H1 (cell line): ENCODE data around the gene ASCL2. TPM values are rescaled to one million over a fixed set of nuclear protein-coding genes. Genes with fewer than 3 reads are reported as not detected.

Source experiments
- CTCF ChIA-PET: fragments of 300-600 bp; sonication (Branson Sonifier 250); formaldehyde crosslinking; loops from one replicate; lab custom pipeline; 2021; ENCODE audit not compliant: partially characterized antibody; lab: Charles Lee
- POLR2A ChIA-PET: fragments of 300-600 bp; sonication (Branson Sonifier 250); formaldehyde crosslinking; loops from one replicate; lab custom pipeline; 2021; ENCODE audit warnings: inconsistent platforms; ENCODE audit not compliant: partially characterized antibody; lab: Charles Lee
- DNase-seq, 2 experiments: peaks; one replicate each; pipeline versions ENCODE4 v3.0.0 to v3.0.0-alpha.2; 2010 to 2022; ENCODE audit warnings: low spot score in 2 of 2, low read depth in 1 of 2, mixed read lengths in 1 of 2
- FAIRE-seq: peaks from 2 replicates; lab custom pipeline; 2011; peaks lifted over from hg19 to GRCh38; lab: Jason Lieb, UNC
- H2AFZ ChIP-seq: 2 replicates; pipeline ENCODE4 v1.8.1; 2012; ENCODE audit warnings: low read length, inconsistent platforms
- H2AK5ac ChIP-seq: 2 replicates; pipeline ENCODE4 v1.6.1; 2013; ENCODE audit warnings: low read depth, low read length
- H2BK120ac ChIP-seq: replicated peaks from 2 replicates; pipeline ENCODE3; 2013; ENCODE audit warnings: low read depth, low read length, inconsistent platforms
- H2BK12ac ChIP-seq: 2 replicates; pipeline ENCODE4 v1.6.1; 2013; ENCODE audit warnings: low read depth, low read length
- H2BK15ac ChIP-seq: 2 replicates; pipeline ENCODE4 v1.6.1; 2013; ENCODE audit warnings: low read length
- H2BK20ac ChIP-seq: 2 replicates; pipeline ENCODE4 v1.6.1; 2013; ENCODE audit warnings: low read length
- H2BK5ac ChIP-seq: 2 replicates; pipeline ENCODE4 v1.6.1; 2013; ENCODE audit warnings: low read depth, low read length
- H3K14ac ChIP-seq: 2 replicates; pipeline ENCODE4 v1.6.1; 2013; ENCODE audit warnings: inconsistent platforms; ENCODE audit not compliant: insufficient read length
- H3K18ac ChIP-seq: 2 replicates; pipeline ENCODE4 v1.6.1; 2013; ENCODE audit warnings: low read length; ENCODE audit errors: extremely low read depth
- H3K23ac ChIP-seq: 2 replicates; pipeline ENCODE4 v1.6.1; 2013; ENCODE audit warnings: inconsistent platforms; ENCODE audit not compliant: insufficient read length
- H3K23me2 ChIP-seq: 2 replicates; pipeline ENCODE4 v1.6.1; 2013; ENCODE audit warnings: low read depth, low read length
- H3K27ac ChIP-seq: 2 replicates; pipeline ENCODE4 v1.6.1; 2011; ENCODE audit warnings: low read depth, low read length, inconsistent platforms
- H3K27me3 ChIP-seq, 4 experiments: replicated peaks in 1 of 4; 1 replicate in 1 of 4; 2 replicates in 3 of 4; pipeline versions ENCODE4 v1.6.1 to v1.8.1; 2011 to 2013; ENCODE audit warnings: low read length in 3 of 4, mild to moderate bottlenecking in 3 of 4, inconsistent platforms in 2 of 4, mixed read lengths in 2 of 4, moderate library complexity in 1 of 4; ENCODE audit not compliant: control insufficient read depth in 3 of 4, insufficient read depth in 3 of 4; ENCODE audit errors: extremely low read depth in 1 of 4
- H3K36me3 ChIP-seq, 4 experiments: 2 replicates each; pipeline versions ENCODE4 v1.6.1 to v1.8.1; 2011 to 2013; ENCODE audit warnings: mild to moderate bottlenecking in 4 of 4, low read length in 3 of 4, moderate library complexity in 2 of 4, control low read depth in 1 of 4, inconsistent platforms in 1 of 4; ENCODE audit not compliant: insufficient read depth in 4 of 4, control insufficient read depth in 2 of 4
- H3K4ac ChIP-seq: replicated peaks from 2 replicates; pipeline ENCODE3; 2013; ENCODE audit warnings: low read length, low read depth, mixed read lengths, inconsistent platforms; ENCODE audit not compliant: insufficient read length
- H3K4me1 ChIP-seq, 4 experiments: replicated peaks in 1 of 4; 1 replicate in 1 of 4; 2 replicates in 3 of 4; pipeline versions ENCODE4 v1.6.1 to v1.8.1; 2011 to 2013; ENCODE audit warnings: low read length in 3 of 4, inconsistent platforms in 2 of 4, mixed read lengths in 1 of 4; ENCODE audit not compliant: insufficient read depth in 4 of 4, control insufficient read depth in 3 of 4
- H3K4me2 ChIP-seq, 2 experiments: 2 replicates each; pipeline versions ENCODE4 v1.6.1 to v1.8.1; 2011 to 2013; ENCODE audit warnings: low read depth in 2 of 2, low read length in 2 of 2, control low read depth in 1 of 2, inconsistent platforms in 1 of 2, mild to moderate bottlenecking in 1 of 2; ENCODE audit not compliant: insufficient read depth in 1 of 2
- H3K4me3 ChIP-seq, 4 experiments: fragments of 200-600, 300-600 bp in 1 of 4; sonication (generic), shearing (Covaris generic), sonication (Bioruptor Twin) in 1 of 4; 2 replicates each; pipeline versions ENCODE4 v1.5.1 to v1.8.1; 2011 to 2016; ENCODE audit warnings: low read length in 4 of 4, low read depth in 3 of 4, control low read depth in 2 of 4, inconsistent platforms in 2 of 4, mild to moderate bottlenecking in 2 of 4, mixed read lengths in 1 of 4, moderate library complexity in 1 of 4; ENCODE audit not compliant: insufficient read depth in 2 of 4; ENCODE audit errors: extremely low read depth in 1 of 4
- H3K56ac ChIP-seq: replicated peaks from 2 replicates; pipeline ENCODE3; 2013; ENCODE audit warnings: low read depth, mild to moderate bottlenecking, mixed read lengths, low read length, inconsistent platforms; ENCODE audit not compliant: insufficient read length
- H3K79me1 ChIP-seq: 2 replicates; pipeline ENCODE4 v1.6.1; 2013; ENCODE audit warnings: low read depth, low read length, control low read depth
- H3K79me2 ChIP-seq, 2 experiments: 2 replicates each; pipeline versions ENCODE4 v1.6.1 to v1.8.1; 2012 to 2013; ENCODE audit warnings: low read length in 2 of 2, mild to moderate bottlenecking in 2 of 2, inconsistent platforms in 1 of 2; ENCODE audit not compliant: insufficient read depth in 2 of 2, control insufficient read depth in 1 of 2
- H3K9ac ChIP-seq, 4 experiments: replicated peaks in 1 of 4; 1 replicate in 1 of 4; 2 replicates in 3 of 4; pipeline versions ENCODE4 v1.6.1 to v1.8.1; 2011 to 2013; ENCODE audit warnings: low read depth in 3 of 4, low read length in 3 of 4, control low read depth in 2 of 4, mild to moderate bottlenecking in 2 of 4, moderate library complexity in 2 of 4, inconsistent platforms in 1 of 4; ENCODE audit errors: extremely low read depth in 1 of 4
- H3K9me3 ChIP-seq, 2 experiments: 2 replicates each; pipeline versions ENCODE4 v1.6.1 to v1.8.1; 2012 to 2013; ENCODE audit warnings: mild to moderate bottlenecking in 2 of 2, moderate library complexity in 2 of 2, control low read depth in 1 of 2, inconsistent platforms in 1 of 2, low read depth in 1 of 2, low read length in 1 of 2, mixed read lengths in 1 of 2; ENCODE audit not compliant: insufficient read depth in 2 of 2
- H4K20me1 ChIP-seq, 2 experiments: replicated peaks in 1 of 2; 2 replicates each; pipeline versions ENCODE3 to v1.8.1; 2011 to 2013; ENCODE audit warnings: inconsistent platforms in 2 of 2, low read length in 2 of 2, mild to moderate bottlenecking in 1 of 2; ENCODE audit not compliant: insufficient read depth in 2 of 2, control insufficient read depth in 1 of 2
- H4K5ac ChIP-seq: 2 replicates; pipeline ENCODE4 v1.6.1; 2013; ENCODE audit warnings: low read length, low read depth, mixed read lengths, inconsistent platforms; ENCODE audit not compliant: insufficient read length
- H4K8ac ChIP-seq: 2 replicates; pipeline ENCODE4 v1.8.0; 2013; ENCODE audit warnings: mild to moderate bottlenecking, moderate library complexity, low read length, inconsistent platforms; ENCODE audit not compliant: insufficient read depth; ENCODE audit errors: extremely low read depth
- H4K91ac ChIP-seq: replicated peaks from 2 replicates; pipeline ENCODE3; 2013; ENCODE audit warnings: low read length, mixed read lengths, inconsistent platforms; ENCODE audit not compliant: insufficient read length
- BRCA1 ChIP-seq: IDR thresholded peaks from 2 replicates; pipeline ENCODE4 v1.6.1; 2012; ENCODE audit warnings: low read depth, low read length, improper control_type of control experiment
- EP300 ChIP-seq, 2 experiments: IDR thresholded peaks; 1 replicate in 1 of 2; 2 replicates in 1 of 2; pipeline ENCODE4 v1.6.1; 2011 to 2012; ENCODE audit warnings: low read depth in 2 of 2, low read length in 2 of 2, mild to moderate bottlenecking in 2 of 2, borderline replicate concordance in 1 of 2, inconsistent platforms in 1 of 2, moderate library complexity in 1 of 2
- JUND ChIP-seq: IDR thresholded peaks from 2 replicates; pipeline ENCODE4 v1.6.1; 2011; ENCODE audit warnings: mild to moderate bottlenecking, improper control_type of control experiment, low read length
- POU5F1 ChIP-seq: IDR thresholded peaks from 2 replicates; pipeline ENCODE4 v1.6.1; 2011; ENCODE audit warnings: low read depth, mild to moderate bottlenecking, low read length, moderate library complexity
- RBBP5 ChIP-seq: IDR thresholded peaks from 2 replicates; pipeline ENCODE4 v1.7.1; 2012; ENCODE audit warnings: low read depth, mild to moderate bottlenecking, inconsistent platforms, low read length, moderate library complexity, borderline replicate concordance
- RNF2 ChIP-seq: fragments of 200-900, 300-1000 bp; sonication (generic); IDR thresholded peaks from 2 replicates; pipeline ENCODE4 v1.7.1; 2016; ENCODE audit warnings: borderline replicate concordance, low read depth, mild to moderate bottlenecking, antibody characterized with exemption, low read length; ENCODE audit not compliant: poor library complexity, severe bottlenecking; ENCODE audit errors: missing control alignments
- SAP30 ChIP-seq: fragments of 300-600 bp; sonication (generic); IDR thresholded peaks from 2 replicates; pipeline ENCODE4 v1.7.1; 2012; ENCODE audit warnings: low read length, moderate library complexity, mild to moderate bottlenecking, inconsistent platforms; ENCODE audit not compliant: insufficient read depth, insufficient replicate concordance
- SIX5 ChIP-seq: IDR thresholded peaks from 2 replicates; pipeline ENCODE4 v1.6.1; 2011; ENCODE audit warnings: mild to moderate bottlenecking, low read depth, low read length
- TCF12 ChIP-seq: IDR thresholded peaks from 2 replicates; pipeline ENCODE4 v1.6.1; 2011; ENCODE audit warnings: low read depth, mild to moderate bottlenecking, low read length
- YY1 ChIP-seq: IDR thresholded peaks from 2 replicates; pipeline ENCODE4 v1.6.1; 2011; ENCODE audit warnings: low read depth, mild to moderate bottlenecking, low read length
- WGBS, 2 experiments: shearing (Covaris generic) in 1 of 2; methylation state at CpG; one replicate each; pipeline versions ENCODE4 v1.1.6 to v1.1.7; 2013 to 2015; ENCODE audit warnings: low lambda C conversion rate in 2 of 2, mixed read lengths in 2 of 2, inconsistent platforms in 1 of 2, low coverage in 1 of 2, missing lambda C conversion rate in 1 of 2; ENCODE audit not compliant: insufficient replicate concordance in 2 of 2, insufficient coverage in 1 of 2, insufficient read length in 1 of 2; ENCODE audit errors: extremely low coverage in 1 of 2, missing lambda C conversion rate in 1 of 2; 5-methylcytosine and 5-hydroxymethylcytosine counted together
- polyA plus RNA-seq, 7 experiments: library from polyadenylated mRNA; depleted of rRNA in 3 of 7; stranded (reverse) in 5 of 7; unstranded in 2 of 7; fragments of >200 nt in 5 of 7; fragments of 200-250 nt in 2 of 7; gene quantifications; 1 replicate in 5 of 7; 2 replicates in 1 of 7; 4 replicates in 1 of 7; pipeline versions ENCODE4 v1.2.1 to v1.2.3, GENCODE V29; 2011 to 2013; ENCODE audit warnings: missing spikeins in 2 of 7, mixed read lengths in 2 of 7
- total RNA-seq: library from RNA; stranded (reverse); fragmentation: NEBNext Ultra II Directional; extraction: Animal tissue kit (Norgen Biotek cat#: 25700); gene quantifications from 2 replicates; pipeline ENCODE4 v1.2.1, GENCODE V29; 2021
- TF ChIP-seq, protein P1 (sequence below), 3 experiments: IDR thresholded peaks; 1 replicate in 2 of 3; 2 replicates in 1 of 3; pipeline versions ENCODE4 v1.5.1 to v1.6.1; 2011; ENCODE audit warnings: low read length in 3 of 3, mild to moderate bottlenecking in 3 of 3, inconsistent platforms in 2 of 3, low read depth in 1 of 3, moderate library complexity in 1 of 3; ENCODE audit not compliant: insufficient read depth in 1 of 3; ENCODE audit errors: control extremely low read depth in 1 of 3

The ASCL2 gene
- total and polyA plus RNA-seq, 2 of the 8 experiments (the other 6 are each of a cell fraction or from before 2014, with no cell fraction given) = 0.51 to 0.56 TPM

DNA sequence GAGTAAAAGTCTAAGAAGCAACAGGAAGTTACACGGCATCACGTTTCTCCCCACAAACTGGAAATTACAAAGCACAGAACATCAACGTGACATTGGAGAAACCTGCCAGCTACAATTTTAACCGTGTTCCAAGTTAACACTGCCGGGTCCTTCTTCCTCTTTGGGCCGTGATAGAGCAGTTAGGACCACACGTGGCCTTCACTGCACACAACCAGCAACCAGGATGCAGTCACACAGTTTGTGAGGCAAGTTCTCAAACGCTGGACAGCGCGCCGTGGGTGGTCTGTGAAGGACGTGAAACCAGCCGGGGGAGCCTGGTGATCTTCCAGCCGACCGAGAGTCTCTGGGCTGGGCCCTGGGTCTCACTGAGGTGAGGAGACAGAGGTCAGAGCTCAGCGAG, 16.7 kb upstream of the ASCL2 start:
- Histone ChIP-seq H3K79me2 (no peaks in the 10 kb centered on the region), H3K4me2 (no peak overlapping the region), H4K5ac (no peak overlapping the region), H4K20me1 (peaks cover 0 to 2% of the 10 kb centered on the region in 2 experiments), H2BK20ac (no peak overlapping the region), H3K27me3 (peaks cover 0 to 6% (median 4%) of the 10 kb centered on the region in 4 experiments; a peak in 4 of 7 replicates), H3K4ac (no peak overlapping the region), H2BK5ac (no peak overlapping the region), H3K4me1 (peaks cover 0 to 5% (median 3%) of the 10 kb centered on the region in 4 experiments; a peak in 2 of 7 replicates), H3K79me1 (no peaks in the 10 kb centered on the region), H4K8ac (no peak overlapping the region), H2AK5ac (no peak overlapping the region), H3K9ac (no peak overlapping the region), H3K4me3 (no peak overlapping the region), H3K23me2 (no peaks in the 10 kb centered on the region), H3K18ac (no peak overlapping the region), H3K23ac (no peak overlapping the region), H3K56ac (no peak overlapping the region), H2BK120ac (no peak overlapping the region), H2BK12ac (0 out of 2 replicates have a peak overlapping the region, but pooled peaks have one; percentile 4), H3K14ac (no peak overlapping the region), H4K91ac (no peak overlapping the region), H2AFZ (no peak overlapping the region), H3K9me3 (no peaks in the 10 kb centered on the region), H3K27ac (no peak overlapping the region), H2BK15ac (no peak overlapping the region), H3K36me3 (no peaks in the 10 kb centered on the region)
- DNase-seq (no peak), FAIRE-seq (no peak)
- ChIA-PET CTCF (interaction anchor here (1.0 to 4.6 kb wide), 6 partner anchors 11 to 133 kb away, joined by 3 to 27 read pairs (median 14); no protein-coding TSS in a partner anchor), POLR2A (interaction anchor here (0.7 kb wide), 1 partner anchor 28 kb away, joined by 3 read pairs; no protein-coding TSS in a partner anchor)
- 85% methylated on average over 15 of the region's 16 CpGs; no CpG with 5 or more reads in 1 of the 2 experiments for WGBS, 2 experiments
- TF ChIP-seq SIX5 (no peak), POU5F1 (no peak), RBBP5 (no peak), BRCA1 (no peak), YY1 (no peak), JUND (no peak), SAP30 (no peak), TCF12 (no peak), EP300 (IDR thresholded peaks at IDR 0.05; ENCODE audit: borderline replicate concordance in 1 of 2, low read depth in 2 of 2, low read length in 2 of 2) (no peak), RNF2 (no peak)
- TF ChIP-seq, protein P1, sequence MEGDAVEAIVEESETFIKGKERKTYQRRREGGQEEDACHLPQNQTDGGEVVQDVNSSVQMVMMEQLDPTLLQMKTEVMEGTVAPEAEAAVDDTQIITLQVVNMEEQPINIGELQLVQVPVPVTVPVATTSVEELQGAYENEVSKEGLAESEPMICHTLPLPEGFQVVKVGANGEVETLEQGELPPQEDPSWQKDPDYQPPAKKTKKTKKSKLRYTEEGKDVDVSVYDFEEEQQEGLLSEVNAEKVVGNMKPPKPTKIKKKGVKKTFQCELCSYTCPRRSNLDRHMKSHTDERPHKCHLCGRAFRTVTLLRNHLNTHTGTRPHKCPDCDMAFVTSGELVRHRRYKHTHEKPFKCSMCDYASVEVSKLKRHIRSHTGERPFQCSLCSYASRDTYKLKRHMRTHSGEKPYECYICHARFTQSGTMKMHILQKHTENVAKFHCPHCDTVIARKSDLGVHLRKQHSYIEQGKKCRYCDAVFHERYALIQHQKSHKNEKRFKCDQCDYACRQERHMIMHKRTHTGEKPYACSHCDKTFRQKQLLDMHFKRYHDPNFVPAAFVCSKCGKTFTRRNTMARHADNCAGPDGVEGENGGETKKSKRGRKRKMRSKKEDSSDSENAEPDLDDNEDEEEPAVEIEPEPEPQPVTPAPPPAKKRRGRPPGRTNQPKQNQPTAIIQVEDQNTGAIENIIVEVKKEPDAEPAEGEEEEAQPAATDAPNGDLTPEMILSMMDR (IDR thresholded peaks at IDR 0.05; ENCODE audit: control extremely low read depth in 1 of 3, insufficient read depth in 1 of 3, low read depth in 1 of 3, low read length in 3 of 3) = no peak
